HFFc6 (cell line): ENCODE measurements around the gene CSF1R. TPM values are rescaled to one million over a fixed set of nuclear protein-coding genes. Genes with fewer than 3 reads are reported as not detected.

Experiments used
- DNase-seq: peaks from one replicate; pipeline ENCODE4 v3.0.0-alpha.2; 2018
- H3K27ac Mint-ChIP-seq: 2 replicates; pipeline ENCODE4 v1.8.0; 2020; ENCODE audit warnings: mild to moderate bottlenecking, mixed read lengths
- H3K27me3 Mint-ChIP-seq: 2 replicates; pipeline ENCODE4 v1.8.0; 2021; ENCODE audit warnings: mild to moderate bottlenecking, moderate library complexity, mixed read lengths; ENCODE audit not compliant: insufficient read depth
- H3K36me3 Mint-ChIP-seq: 2 replicates; pipeline ENCODE4 v1.8.0; 2021; ENCODE audit warnings: low read depth, mixed read lengths
- H3K4me1 Mint-ChIP-seq: 2 replicates; pipeline ENCODE4 v1.8.0; 2020; ENCODE audit warnings: low read depth, mixed read lengths
- H3K4me3 Mint-ChIP-seq: 2 replicates; pipeline ENCODE4 v1.8.0; 2020; ENCODE audit warnings: mild to moderate bottlenecking, moderate library complexity, mixed read lengths
- H3K9me3 Mint-ChIP-seq: 2 replicates; pipeline ENCODE4 v1.8.0; 2020; ENCODE audit warnings: mild to moderate bottlenecking, mixed read lengths
- CTCF ChIP-seq: fragments of 200-600 bp; sonication (generic); IDR thresholded peaks from 2 replicates; pipeline ENCODE4 v1.5.0; 2021; ENCODE audit warnings: antibody characterized with exemption, mild to moderate bottlenecking
- total RNA-seq, 6 experiments: library from RNA; stranded (reverse); fragmentation: NEBNext Ultra II Directional; extraction: Animal tissue kit (Norgen Biotek cat#: 25700); gene quantifications; 2 replicates in 1 of 6; 3 replicates in 5 of 6; pipeline ENCODE4 v1.2.3, GENCODE V29; 2021

CSF1R gene
- total RNA-seq, 6 experiments from 2014 or later = 0.26 to 1.5 (median 0.78) TPM

GRCh38 chr5:150026682-150027172 is 59.6 kb downstream of the CSF1R start:
- TF ChIP-seq CTCF = no peak
- Mint-ChIP-seq H3K27me3 (no peaks in the 10 kb centered on the region; the same call in none of the 2 replicates), H3K27ac (no peak overlapping the region; the same call in 1 of the 2 replicates), H3K4me3 (no peak overlapping the region), H3K4me1 (peaks cover 16% of the 10 kb centered on the region), H3K36me3 (peaks cover 26% of the 10 kb centered on the region), H3K9me3 (no peaks in the 10 kb centered on the region)
- DNase-seq = no peak

- H3K27me3 Mint-ChIP-seq = no peaks in the 10 kb centered on the region; the same call in none of the 2 replicates
- H3K4me3 Mint-ChIP-seq = no peak overlapping the region
- H3K9me3 Mint-ChIP-seq = no peaks in the 10 kb centered on the region
- H3K4me1 Mint-ChIP-seq = peaks cover 39% of the 10 kb centered on the region
- H3K36me3 Mint-ChIP-seq = peaks cover 39% of the 10 kb centered on the region
- no peak for DNase-seq
- no peak overlapping the region for H3K27ac Mint-ChIP-seq
- no peak for TF ChIP-seq CTCF
Observed at GRCh38 chr5:150024346-150024984, 61.9 kb downstream of the CSF1R start.

GRCh38 chr5:150023136-150023535 is 63.2 kb downstream of the CSF1R start:
- Mint-ChIP-seq H3K27ac (peak overlapping the region; percentile 85), H3K36me3 (peaks cover 50% of the 10 kb centered on the region), H3K9me3 (no peaks in the 10 kb centered on the region), H3K4me1 (peaks cover 52% of the 10 kb centered on the region), H3K4me3 (peak overlapping the region; percentile 43), H3K27me3 (no peaks in the 10 kb centered on the region; the same call in none of the 2 replicates)
- no peak for DNase-seq
- TF ChIP-seq CTCF = no peak

GRCh38 chr5:150022681-150023080 is 63.7 kb downstream of the CSF1R start:
- Mint-ChIP-seq H3K36me3 (peaks cover 50% of the 10 kb centered on the region), H3K9me3 (no peaks in the 10 kb centered on the region), H3K4me1 (peaks cover 56% of the 10 kb centered on the region), H3K27me3 (no peaks in the 10 kb centered on the region; the same call in none of the 2 replicates), H3K4me3 (peak overlapping the region; percentile 77), H3K27ac (peak overlapping the region; percentile 85)
- no peak for TF ChIP-seq CTCF
- DNase-seq = no peak

GRCh38 chr5:150022158-150022531 is 64.2 kb downstream of the CSF1R start:
- peak; percentile 89 for DNase-seq
- H3K9me3 Mint-ChIP-seq = no peaks in the 10 kb centered on the region
- peak overlapping the region; percentile 77 for H3K4me3 Mint-ChIP-seq
- no peaks in the 10 kb centered on the region; the same call in 1 of the 2 replicates for H3K27me3 Mint-ChIP-seq
- no peak for TF ChIP-seq CTCF
- peaks cover 62% of the 10 kb centered on the region for H3K4me1 Mint-ChIP-seq
- peaks cover 51% of the 10 kb centered on the region for H3K36me3 Mint-ChIP-seq
- H3K27ac Mint-ChIP-seq = peak overlapping the region; percentile 85
